Activated naive CD8-positive, alpha-beta T cell treated with anti-CD3 and anti-CD28 coated beads, Interleukin-2, amount 10 ng/mL, durations not matched to agents 7 days and 5 days (primary cell): Measurements from ENCODE around the gene FBF1. TPM values are rescaled to one million over a fixed set of nuclear protein-coding genes. Genes with fewer than 3 reads are reported as not detected.
"Not testable (repeated sequence)": the region's sequence is repeated elsewhere in the genome, so short reads cannot be mapped to it uniquely, and the experiment has no call there.

Experiments used
- ATAC-seq: fragments of 150-1000 bp; cut with Tn5 transposase; one replicate; pipeline ENCODE4 v1.10.0; 2021; ENCODE audit warnings: low read depth, moderate library complexity
- POLR2A ChIA-PET: fragments of 350-600 bp; sonication (Branson Sonifier 250); formaldehyde crosslinking; loops from one replicate; lab custom pipeline; 2021; ENCODE audit warnings: antibody characterized with exemption; lab: Charles Lee
- DNase-seq: peaks from one replicate; pipeline ENCODE4 v3.0.0; 2021
- H3K27ac Mint-ChIP-seq: one replicate; pipeline ENCODE4 v1.8.0; 2022; ENCODE audit warnings: mild to moderate bottlenecking, mixed read lengths
- H3K27me3 Mint-ChIP-seq: one replicate; pipeline ENCODE4 v1.8.0; 2022; ENCODE audit warnings: mild to moderate bottlenecking, moderate library complexity, mixed read lengths
- H3K36me3 Mint-ChIP-seq: one replicate; pipeline ENCODE4 v1.8.0; 2021; ENCODE audit warnings: mild to moderate bottlenecking, mixed read lengths
- H3K4me1 Mint-ChIP-seq: one replicate; pipeline ENCODE4 v1.8.0; 2021; ENCODE audit warnings: mixed read lengths
- H3K4me3 Mint-ChIP-seq: one replicate; pipeline ENCODE4 v1.8.0; 2022; ENCODE audit warnings: mild to moderate bottlenecking, moderate library complexity, mixed read lengths
- H3K9me3 Mint-ChIP-seq: one replicate; pipeline ENCODE4 v1.8.0; 2021; ENCODE audit warnings: mixed read lengths
- total RNA-seq, 2 experiments: library from RNA; stranded (reverse); gene quantifications; one replicate each; pipeline ENCODE4 v1.2.3, GENCODE V29; 2021

FBF1 gene
- total RNA-seq, 2 experiments from 2014 or later, result 28.5 to 36.0 TPM

GRCh38 chr17:75893305-75894048, 47.4 kb downstream of the FBF1 start:
- H3K27me3 Mint-ChIP-seq, result no peaks in the 10 kb centered on the region
- peak overlapping the region; percentile 62 for H3K27ac Mint-ChIP-seq
- no peak for DNase-seq
- H3K4me1 Mint-ChIP-seq, result peaks cover 18% of the 10 kb centered on the region
- H3K4me3 Mint-ChIP-seq, result no peak overlapping the region
- no peaks in the 10 kb centered on the region for H3K36me3 Mint-ChIP-seq
- POLR2A ChIA-PET, result interaction anchor here (0.5 to 5.4 kb wide), 5 partner anchors 8 to 345 kb away, joined by 3 to 68 read pairs (median 4); partner anchors contain the start of gene TRIM47
- H3K9me3 Mint-ChIP-seq, result no peaks in the 10 kb centered on the region
- no peak for ATAC-seq

GRCh38 chr17:75892556-75893224, 48.2 kb downstream of the FBF1 start:
- ATAC-seq (no peak), DNase-seq (no peak)
- Mint-ChIP-seq H3K4me1 (peaks cover 18% of the 10 kb centered on the region), H3K9me3 (no peaks in the 10 kb centered on the region), H3K27ac (no peak overlapping the region), H3K36me3 (no peaks in the 10 kb centered on the region), H3K4me3 (no peak overlapping the region), H3K27me3 (no peaks in the 10 kb centered on the region)
- POLR2A ChIA-PET, result interaction anchor here (1.0 kb wide), 1 partner anchor 20 kb away, joined by 3 read pairs; no protein-coding TSS in a partner anchor

- H3K36me3 Mint-ChIP-seq, result no peaks in the 10 kb centered on the region
- POLR2A ChIA-PET, result no interaction called here
- peaks cover 15% of the 10 kb centered on the region for H3K4me1 Mint-ChIP-seq
- no peak for ATAC-seq
- H3K9me3 Mint-ChIP-seq, result no peaks in the 10 kb centered on the region
- DNase-seq, result no peak
- no peak overlapping the region for H3K4me3 Mint-ChIP-seq
- H3K27ac Mint-ChIP-seq, result no peak overlapping the region
- no peaks in the 10 kb centered on the region for H3K27me3 Mint-ChIP-seq
These were observed 49.0 kb downstream of the FBF1 start for GRCh38 chr17:75891605-75892555.

- DNase-seq (no peak), ATAC-seq (no peak)
- Mint-ChIP-seq H3K4me1 (peaks cover 15% of the 10 kb centered on the region), H3K36me3 (no peaks in the 10 kb centered on the region), H3K9me3 (no peaks in the 10 kb centered on the region), H3K27me3 (no peaks in the 10 kb centered on the region), H3K4me3 (no peak overlapping the region), H3K27ac (no peak overlapping the region)
- POLR2A ChIA-PET, result no interaction called here
These were observed 49.7 kb downstream of the FBF1 start for GRCh38 chr17:75891022-75891604.

- Mint-ChIP-seq H3K4me1 (peaks cover 6% of the 10 kb centered on the region), H3K36me3 (no peaks in the 10 kb centered on the region), H3K4me3 (no peak overlapping the region), H3K27ac (no peak overlapping the region), H3K9me3 (no peaks in the 10 kb centered on the region), H3K27me3 (no peaks in the 10 kb centered on the region)
- ATAC-seq, result no peak
- POLR2A ChIA-PET, result interaction anchor here (0.5 to 1.7 kb wide), 3 partner anchors 11 to 156 kb away, joined by 3 read pairs; partner anchors contain the start of gene TRIM47
- no peak for DNase-seq
These were observed 51.4 kb downstream of the FBF1 start for GRCh38 chr17:75889454-75889853.

- POLR2A ChIA-PET, result interaction anchor here (1.1 to 1.7 kb wide), 2 partner anchors 10 to 32 kb away, joined by 3 read pairs; partner anchors contain the start of gene TRIM47
- H3K27ac Mint-ChIP-seq, result no peak overlapping the region
- no peaks in the 10 kb centered on the region for H3K9me3 Mint-ChIP-seq
These were observed 52.4 kb downstream of the FBF1 start for GRCh38 chr17:75888484-75888883.

GRCh38 chr17:75885860-75886259, 55.0 kb downstream of the FBF1 start:
- not testable (repeated sequence) for H3K4me3 Mint-ChIP-seq, ATAC-seq, DNase-seq, H3K27ac Mint-ChIP-seq, H3K27me3 Mint-ChIP-seq, H3K9me3 Mint-ChIP-seq, H3K36me3 Mint-ChIP-seq, H3K4me1 Mint-ChIP-seq
- POLR2A ChIA-PET, result interaction anchor here (0.6 to 1.1 kb wide), 2 partner anchors 8 to 483 kb away, joined by 3 to 4 read pairs; no protein-coding TSS in a partner anchor

More at GRCh38 chr17:75888484-75888883, 52.4 kb downstream of the FBF1 start:
- Mint-ChIP-seq H3K4me3 (no peak overlapping the region), H3K27me3 (no peaks in the 10 kb centered on the region), H3K36me3 (no peaks in the 10 kb centered on the region), H3K4me1 (no peaks in the 10 kb centered on the region)
- ATAC-seq (no peak), DNase-seq (no peak)

- no peak for DNase-seq
- Mint-ChIP-seq H3K27ac (no peak overlapping the region), H3K4me3 (no peak overlapping the region), H3K4me1 (peaks cover 3% of the 10 kb centered on the region), H3K27me3 (peaks cover 5% of the 10 kb centered on the region), H3K9me3 (no peaks in the 10 kb centered on the region), H3K36me3 (no peaks in the 10 kb centered on the region)
- POLR2A ChIA-PET, result interaction anchor here (1.0 to 1.1 kb wide), 2 partner anchors 9 to 27 kb away, joined by 3 to 4 read pairs; no protein-coding TSS in a partner anchor
- ATAC-seq, result no peak
These were observed 55.4 kb downstream of the FBF1 start for GRCh38 chr17:75885431-75885830.

- peaks cover 1% of the 10 kb centered on the region for H3K36me3 Mint-ChIP-seq
- H3K4me3 Mint-ChIP-seq, result no peak overlapping the region
- peaks cover 12% of the 10 kb centered on the region for H3K27me3 Mint-ChIP-seq
- DNase-seq (no peak), ATAC-seq (no peak)
- no peaks in the 10 kb centered on the region for H3K9me3 Mint-ChIP-seq
- peaks cover 8% of the 10 kb centered on the region for H3K4me1 Mint-ChIP-seq
- POLR2A ChIA-PET, result interaction anchor here (0.6 to 0.9 kb wide), 2 partner anchors 8 to 14 kb away, joined by 3 to 4 read pairs; no protein-coding TSS in a partner anchor
- no peak overlapping the region for H3K27ac Mint-ChIP-seq
These were observed 59.0 kb downstream of the FBF1 start for GRCh38 chr17:75881678-75882454.

- H3K36me3 Mint-ChIP-seq, result peaks cover 1% of the 10 kb centered on the region
- peaks cover 21% of the 10 kb centered on the region for H3K4me1 Mint-ChIP-seq
- ATAC-seq (no peak), DNase-seq (no peak)
- POLR2A ChIA-PET, result interaction anchor here (0.6 to 5.5 kb wide), 2 partner anchors 16 to 534 kb away, joined by 6 to 68 read pairs; partner anchors contain the start of gene TRIM65
- H3K4me3 Mint-ChIP-seq, result peak overlapping the region; percentile 0
- H3K9me3 Mint-ChIP-seq, result no peaks in the 10 kb centered on the region
- peaks cover 12% of the 10 kb centered on the region for H3K27me3 Mint-ChIP-seq
- no peak overlapping the region for H3K27ac Mint-ChIP-seq
These were observed 60.6 kb downstream of the FBF1 start for GRCh38 chr17:75880266-75880665.

- H3K27me3 Mint-ChIP-seq, result peaks cover 12% of the 10 kb centered on the region
- peaks cover 25% of the 10 kb centered on the region for H3K4me1 Mint-ChIP-seq
- POLR2A ChIA-PET, result interaction anchor here (0.7 to 5.5 kb wide), 11 partner anchors 11 to 1261 kb away, joined by 3 to 68 read pairs (median 9); partner anchors contain the start of genes TRIM65, UNC13D and WBP2
- peaks cover 3% of the 10 kb centered on the region for H3K36me3 Mint-ChIP-seq
- peak within 1 kb of the TSS; percentile 93 for H3K27ac Mint-ChIP-seq
- DNase-seq, result peak; percentile 65
- peak within 1 kb of the TSS; percentile 91 for H3K4me3 Mint-ChIP-seq
- no peak for ATAC-seq
- no peaks in the 10 kb centered on the region for H3K9me3 Mint-ChIP-seq
These were observed 62.5 kb downstream of the FBF1 start, which contains the start of gene TRIM47 for GRCh38 chr17:75878174-75878998. TSS of gene TRIM47 (minus strand) at chr17:75878581. CDS start at chr17:75878548, 33 bp downstream.
